Measurements from ENCODE around the gene FAM3C. TPM values are rescaled to one million over a fixed set of nuclear protein-coding genes. Genes with fewer than 3 reads are reported as not detected.
A peak's percentile ranks its signal among the peaks of the same experiment; 100 is the strongest.

FAM3C gene
- total and polyA plus RNA-seq, 10 of the 15 experiments (the other 5 are each of a cell fraction or from before 2014, with no cell fraction given): 11.0 to 110 (median 27.8) TPM

DNA sequence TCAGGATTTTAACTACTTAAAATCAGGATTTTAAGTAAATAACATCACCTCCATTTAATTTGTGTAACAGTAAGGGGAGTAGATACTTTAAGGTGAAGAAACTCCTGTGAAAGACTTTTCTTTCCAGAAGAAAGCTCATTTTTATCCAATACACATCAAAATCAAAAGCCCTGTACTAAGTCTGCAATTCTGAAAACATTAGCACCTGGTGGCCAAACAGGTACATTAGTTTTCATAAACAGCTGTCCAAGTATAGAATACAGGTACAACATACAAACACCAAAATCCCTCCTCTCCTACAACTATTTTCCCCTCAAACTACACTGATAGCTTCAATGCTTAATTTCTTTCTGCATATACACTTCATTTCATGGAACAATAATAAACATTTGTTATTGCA lies 22.9 kb downstream of the FAM3C start:
- in situ Hi-C loops (cut with MboI) (no loop called here), intact Hi-C loops (cut with micrococcal nuclease; ENCODE audit: unreplicated experiment) (loop anchor here (2.0 kb wide), 1 partner anchor 66 kb away; no protein-coding TSS in a partner anchor)
- SMC1A ChIA-PET (ENCODE audit: uncharacterized antibody, unreplicated experiment): interaction anchor here (0.6 to 9.4 kb wide), 13 partner anchors 8 to 1224 kb away, joined by 3 to 281 read pairs (median 5); partner anchors contain the start of gene FAM3C
- TF ChIP-seq, protein P1, sequence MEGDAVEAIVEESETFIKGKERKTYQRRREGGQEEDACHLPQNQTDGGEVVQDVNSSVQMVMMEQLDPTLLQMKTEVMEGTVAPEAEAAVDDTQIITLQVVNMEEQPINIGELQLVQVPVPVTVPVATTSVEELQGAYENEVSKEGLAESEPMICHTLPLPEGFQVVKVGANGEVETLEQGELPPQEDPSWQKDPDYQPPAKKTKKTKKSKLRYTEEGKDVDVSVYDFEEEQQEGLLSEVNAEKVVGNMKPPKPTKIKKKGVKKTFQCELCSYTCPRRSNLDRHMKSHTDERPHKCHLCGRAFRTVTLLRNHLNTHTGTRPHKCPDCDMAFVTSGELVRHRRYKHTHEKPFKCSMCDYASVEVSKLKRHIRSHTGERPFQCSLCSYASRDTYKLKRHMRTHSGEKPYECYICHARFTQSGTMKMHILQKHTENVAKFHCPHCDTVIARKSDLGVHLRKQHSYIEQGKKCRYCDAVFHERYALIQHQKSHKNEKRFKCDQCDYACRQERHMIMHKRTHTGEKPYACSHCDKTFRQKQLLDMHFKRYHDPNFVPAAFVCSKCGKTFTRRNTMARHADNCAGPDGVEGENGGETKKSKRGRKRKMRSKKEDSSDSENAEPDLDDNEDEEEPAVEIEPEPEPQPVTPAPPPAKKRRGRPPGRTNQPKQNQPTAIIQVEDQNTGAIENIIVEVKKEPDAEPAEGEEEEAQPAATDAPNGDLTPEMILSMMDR (IDR thresholded peaks at IDR 0.05 in 2 of 3, conservative IDR thresholded peaks at IDR 0.05 in 1 of 3; ENCODE audit: control insufficient read depth in 2 of 3, extremely low read depth in 1 of 3, insufficient read depth in 1 of 3, low read depth in 3 of 3, low read length in 3 of 3): peak in 2 of 3 experiments; percentile 9 to 14; a peak in 1 of 6 replicates
- TF ChIP-seq NFXL1 (IDR thresholded peaks at IDR 0.05; ENCODE audit: borderline replicate concordance) (no peak), MTA2 (IDR thresholded peaks at IDR 0.05; ENCODE audit: low read depth) (no peak), NR2F1 (conservative IDR thresholded peaks at IDR 0.05) (no peak)
- TF ChIP-seq, protein P2, sequence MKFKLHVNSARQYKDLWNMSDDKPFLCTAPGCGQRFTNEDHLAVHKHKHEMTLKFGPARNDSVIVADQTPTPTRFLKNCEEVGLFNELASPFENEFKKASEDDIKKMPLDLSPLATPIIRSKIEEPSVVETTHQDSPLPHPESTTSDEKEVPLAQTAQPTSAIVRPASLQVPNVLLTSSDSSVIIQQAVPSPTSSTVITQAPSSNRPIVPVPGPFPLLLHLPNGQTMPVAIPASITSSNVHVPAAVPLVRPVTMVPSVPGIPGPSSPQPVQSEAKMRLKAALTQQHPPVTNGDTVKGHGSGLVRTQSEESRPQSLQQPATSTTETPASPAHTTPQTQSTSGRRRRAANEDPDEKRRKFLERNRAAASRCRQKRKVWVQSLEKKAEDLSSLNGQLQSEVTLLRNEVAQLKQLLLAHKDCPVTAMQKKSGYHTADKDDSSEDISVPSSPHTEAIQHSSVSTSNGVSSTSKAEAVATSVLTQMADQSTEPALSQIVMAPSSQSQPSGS (IDR thresholded peaks at IDR 0.05; ENCODE audit: low read length): no peak
- ATAC-seq: peak; percentile 25
- FAIRE-seq: no peak
- no TSS peak for BruUV-seq (replicated peaks)
- RAD21 ChIA-PET (ENCODE audit: unreplicated experiment): interaction anchor here (1.0 to 11.8 kb wide), 13 partner anchors 8 to 208 kb away, joined by 3 to 272 read pairs (median 6); partner anchors contain the start of gene FAM3C
- peaks cover 2% of the 10 kb centered on the region; the same call in 2 of the 3 replicates for H3K9me3 ChIP-seq (replicated peaks; ENCODE audit: control insufficient read depth, insufficient read depth, low read length)
- H3K4me1 ChIP-seq (ENCODE audit: control insufficient read depth, insufficient read depth, low read length): peaks cover 32% of the 10 kb centered on the region
- H3K4me2 ChIP-seq (ENCODE audit: control insufficient read depth, insufficient read depth): peak overlapping the region; percentile 78
- peak overlapping the region; percentile 58 for H3K27ac ChIP-seq (ENCODE audit: control insufficient read depth, insufficient read depth)
- CTCF ChIA-PET: interaction anchor here (1.4 to 8.9 kb wide), 6 partner anchors 11 to 175 kb away, joined by 3 to 181 read pairs (median 58); partner anchors contain the start of gene FAM3C
- POLR2A ChIA-PET: interaction anchor here (2.3 to 5.8 kb wide), 4 partner anchors 12 to 157 kb away, joined by 10 to 81 read pairs (median 33); partner anchors contain the start of gene FAM3C
- no peak for DNase-seq (ENCODE audit: low read depth, low spot score)
- no peaks in the 10 kb centered on the region for H3K27me3 ChIP-seq (replicated peaks in 1 of 2; ENCODE audit: control insufficient read depth in 2 of 2, insufficient read depth in 2 of 2, low read length in 1 of 2)
- no peak overlapping the region for H2AFZ ChIP-seq (ENCODE audit: control insufficient read depth, low read depth, low read length)
- peaks cover 0 to 18% of the 10 kb centered on the region in 2 experiments for H3K36me3 ChIP-seq (ENCODE audit: control insufficient read depth in 2 of 2, insufficient read depth in 2 of 2, low read length in 1 of 2)
- H3K9ac ChIP-seq (ENCODE audit: control insufficient read depth, insufficient read depth, low read length): no peak overlapping the region
- peaks cover 2% of the 10 kb centered on the region for H3K79me2 ChIP-seq (ENCODE audit: control insufficient read depth, insufficient read depth, low read length)
- no peaks in the 10 kb centered on the region for H4K20me1 ChIP-seq (ENCODE audit: control insufficient read depth, insufficient read depth)
- H3K4me3 ChIP-seq: no peak overlapping the region

Measured in GM12878 (cell line).